ENCODE measurements around the gene PLEKHH1. TPM values are rescaled to one million over a fixed set of nuclear protein-coding genes. Genes with fewer than 3 reads are reported as not detected.

PLEKHH1 gene
- polyA plus RNA-seq, 3 donors: 0.23 TPM; not detected in 2

- intact Hi-C loops (cut with micrococcal nuclease): no loop called here
These were observed 7.7 kb upstream of the PLEKHH1 start for GRCh38 chr14:67525389-67525788.

GRCh38 chr14:67526181-67526580 is 6.9 kb upstream of the PLEKHH1 start:
- H3K4me3 Mint-ChIP-seq: no peak overlapping the region
- intact Hi-C loops (cut with micrococcal nuclease): no loop called here
- peaks cover 13% of the 10 kb centered on the region for H3K4me1 Mint-ChIP-seq
- no CpG with 5 or more reads among the region's 6 CpGs for WGBS (ENCODE audit: insufficient coverage)
- DNase-seq: no peak
- Histone ChIP-seq H3K27me3 (ENCODE audit: control insufficient read depth in 2 of 2, insufficient read depth in 2 of 2, low read length in 2 of 2) (peaks cover 18 to 37% of the 10 kb centered on the region in 2 donors), H3K4me2 (replicated peaks; ENCODE audit: extremely low read depth, low read length, poor library complexity, severe bottlenecking) (no peak overlapping the region), H2AFZ (ENCODE audit: insufficient read depth, low read depth, low read length, poor library complexity, severe bottlenecking) (no peak overlapping the region), H3K36me3 (replicated peaks in 1 of 2; ENCODE audit: control insufficient read depth in 1 of 2, insufficient read depth in 2 of 2, low read length in 2 of 2) (no peaks in the 10 kb centered on the region), H3K4me1 (ENCODE audit: control insufficient read depth in 1 of 2, insufficient read depth in 2 of 2, low read length in 2 of 2) (peaks cover 6 to 10% of the 10 kb centered on the region in 2 donors), H3K27ac (ENCODE audit: low read depth in 1 of 2, low read length in 2 of 2) (no peak overlapping the region), H3K9me3 (replicated peaks in 1 of 2; ENCODE audit: control insufficient read depth in 1 of 2, insufficient read depth in 1 of 2, low read length in 2 of 2) (no peaks in the 10 kb centered on the region), H3K9ac (ENCODE audit: insufficient read depth, low read length, poor library complexity, severe bottlenecking) (no peak overlapping the region), H3K4me3 (replicated peaks in 1 of 3; ENCODE audit: low read depth in 2 of 3, low read length in 3 of 3) (no peak overlapping the region), H3K79me2 (ENCODE audit: insufficient read depth, low read length) (no peaks in the 10 kb centered on the region), H4K20me1 (ENCODE audit: insufficient read depth, low read length) (no peaks in the 10 kb centered on the region)
- H3K27ac Mint-ChIP-seq: no peak overlapping the region
- no peaks in the 10 kb centered on the region for H3K36me3 Mint-ChIP-seq
- H3K27me3 Mint-ChIP-seq (ENCODE audit: low read depth in 3 of 3): peaks cover 53 to 68% (median 60%) of the 10 kb centered on the region in 3 donors
- no peaks in the 10 kb centered on the region for H3K9me3 Mint-ChIP-seq
- TF ChIP-seq CTCF (IDR thresholded peaks at IDR 0.05): no peak

More at GRCh38 chr14:67525389-67525788, 7.7 kb upstream of the PLEKHH1 start:
- peaks cover 50 to 62% (median 54%) of the 10 kb centered on the region in 3 donors for H3K27me3 Mint-ChIP-seq (ENCODE audit: low read depth in 3 of 3)
- H3K4me1 Mint-ChIP-seq: peaks cover 20% of the 10 kb centered on the region
- no peak overlapping the region for H3K4me2 ChIP-seq (replicated peaks; ENCODE audit: extremely low read depth, low read length, poor library complexity, severe bottlenecking)
- H3K79me2 ChIP-seq (ENCODE audit: insufficient read depth, low read length): no peaks in the 10 kb centered on the region
- H3K36me3 ChIP-seq (replicated peaks in 1 of 2; ENCODE audit: control insufficient read depth in 1 of 2, insufficient read depth in 2 of 2, low read length in 2 of 2): no peaks in the 10 kb centered on the region
- H3K4me3 ChIP-seq (replicated peaks in 1 of 3; ENCODE audit: low read depth in 2 of 3, low read length in 3 of 3): no peak overlapping the region
- no peak overlapping the region for H3K27ac Mint-ChIP-seq
- H3K27ac ChIP-seq (ENCODE audit: low read depth in 1 of 2, low read length in 2 of 2): no peak overlapping the region
- no CpG with 5 or more reads among the region's 4 CpGs for WGBS (ENCODE audit: insufficient coverage)
- H3K4me1 ChIP-seq (ENCODE audit: control insufficient read depth in 1 of 2, insufficient read depth in 2 of 2, low read length in 2 of 2): peaks cover 11 to 14% of the 10 kb centered on the region in 2 donors
- no peak overlapping the region for H3K9ac ChIP-seq (ENCODE audit: insufficient read depth, low read length, poor library complexity, severe bottlenecking)
- peaks cover 17 to 33% of the 10 kb centered on the region in 2 donors for H3K27me3 ChIP-seq (ENCODE audit: control insufficient read depth in 2 of 2, insufficient read depth in 2 of 2, low read length in 2 of 2)
- no peak for DNase-seq
- no peaks in the 10 kb centered on the region for H3K9me3 Mint-ChIP-seq
- H4K20me1 ChIP-seq (ENCODE audit: insufficient read depth, low read length): no peaks in the 10 kb centered on the region
- TF ChIP-seq CTCF (IDR thresholded peaks at IDR 0.05): no peak
- H3K36me3 Mint-ChIP-seq: no peaks in the 10 kb centered on the region
- no peaks in the 10 kb centered on the region for H3K9me3 ChIP-seq (replicated peaks in 1 of 2; ENCODE audit: control insufficient read depth in 1 of 2, insufficient read depth in 1 of 2, low read length in 2 of 2)
- H3K4me3 Mint-ChIP-seq: no peak overlapping the region
- H2AFZ ChIP-seq (ENCODE audit: insufficient read depth, low read depth, low read length, poor library complexity, severe bottlenecking): no peak overlapping the region

All from CD14-positive monocyte (primary cell).